ENCODE results near the gene CACNA1D.

GRCh38 chr3:53613125-53613524, 118.7 kb downstream of the CACNA1D start:
- TF ChIP-seq CTCF (IDR thresholded peaks at IDR 0.05): no peak
- TF ChIP-seq POLR2AphosphoS5 (IDR thresholded peaks at IDR 0.05): no peak
- no peak for TF ChIP-seq POLR2A (IDR thresholded peaks at IDR 0.05)
- TF ChIP-seq EP300 (IDR thresholded peaks at IDR 0.05): no peak
